HEK293 (cell line): ENCODE data around the gene STK11.

Experiments used
- CTCF ChIA-PET: fragments of 350-600 bp; formaldehyde crosslinking; extraction: SDS; loops from one replicate; lab custom pipeline; 2021; ENCODE audit warnings: antibody characterized with exemption; lab: Yijun Ruan, JAX
- POLR2A ChIA-PET: fragments of 300-600 bp; formaldehyde crosslinking; extraction: SDS; loops from one replicate; lab custom pipeline; 2020; ENCODE audit warnings: antibody characterized with exemption, inconsistent platforms; lab: Yijun Ruan, JAX
- H3K27ac ChIP-seq: fragments of 200-500 bp; sonication (Bioruptor generic); 2 replicates; pipeline ENCODE4 v1.5.1; 2014; ENCODE audit warnings: low read depth, low read length, control low read depth, inconsistent platforms; ENCODE audit errors: extremely low read depth
- H3K36me3 ChIP-seq, 2 experiments: fragments of 200-500 bp in 1 of 2; sonication (Bioruptor generic) in 1 of 2; 1 replicate in 1 of 2; 2 replicates in 1 of 2; pipeline ENCODE4 v1.5.1; 2014 to 2017; ENCODE audit warnings: inconsistent platforms in 2 of 2, low read length in 2 of 2; ENCODE audit not compliant: control insufficient read depth in 2 of 2, insufficient read depth in 1 of 2
- H3K4me1 ChIP-seq: fragments of 200-500 bp; sonication (Bioruptor generic); 2 replicates; pipeline ENCODE4 v1.5.1; 2014; ENCODE audit warnings: mild to moderate bottlenecking, low read length, inconsistent platforms; ENCODE audit not compliant: control insufficient read depth, insufficient read depth
- H3K4me3 ChIP-seq: 2 replicates; pipeline ENCODE4 v1.5.1; 2011; ENCODE audit warnings: low read depth, mild to moderate bottlenecking, control low read depth, low read length, moderate library complexity
- H3K9me3 ChIP-seq: fragments of 200-500 bp; sonication (Bioruptor generic); 2 replicates; pipeline ENCODE4 v1.5.1; 2014; ENCODE audit warnings: low read depth, low read length, inconsistent platforms; ENCODE audit not compliant: control insufficient read depth, insufficient read depth
- BCL11A ChIP-seq: fragments of 450-650 bp; formaldehyde crosslinking; IDR thresholded peaks from 2 replicates; pipeline ENCODE4 v1.5.1; 2016; ENCODE audit warnings: low read depth, missing biosample characterization, missing genetic modification characterization
- BCL11B ChIP-seq: fragments of 450-650 bp; formaldehyde crosslinking; IDR thresholded peaks from 2 replicates; pipeline ENCODE4 v1.5.1; 2016; ENCODE audit warnings: low read depth, missing biosample characterization, missing genetic modification characterization
- EGR2 ChIP-seq: fragments of 450-650 bp; formaldehyde crosslinking; IDR thresholded peaks from 2 replicates; pipeline ENCODE4 v1.5.1; 2016; ENCODE audit warnings: low read depth, missing biosample characterization, missing genetic modification characterization
- GLIS2 ChIP-seq: fragments of 450-650 bp; formaldehyde crosslinking; IDR thresholded peaks from 2 replicates; pipeline ENCODE4 v1.5.1; 2016; ENCODE audit warnings: missing biosample characterization, missing genetic modification characterization
- KLF17 ChIP-seq: fragments of 450-650 bp; formaldehyde crosslinking; IDR thresholded peaks from 2 replicates; pipeline ENCODE4 v1.5.1; 2016; ENCODE audit warnings: missing biosample characterization, missing genetic modification characterization
- KLF8 ChIP-seq: fragments of 450-650 bp; formaldehyde crosslinking; IDR thresholded peaks from 2 replicates; pipeline ENCODE4 v1.5.1; 2016; ENCODE audit warnings: missing biosample characterization, missing genetic modification characterization
- OSR2 ChIP-seq: fragments of 450-650 bp; formaldehyde crosslinking; IDR thresholded peaks from 2 replicates; pipeline ENCODE4 v1.5.1; 2016; ENCODE audit warnings: missing biosample characterization, missing genetic modification characterization
- REPIN1 ChIP-seq: fragments of 450-650 bp; formaldehyde crosslinking; IDR thresholded peaks from 2 replicates; pipeline ENCODE4 v1.5.1; 2017; ENCODE audit warnings: missing biosample characterization, missing genetic modification characterization, low read depth
- ZBTB7A ChIP-seq: fragments of 450-650 bp; formaldehyde crosslinking; IDR thresholded peaks from 2 replicates; pipeline ENCODE4 v1.5.1; 2016; ENCODE audit warnings: low read depth, missing biosample characterization, missing genetic modification characterization
- ZFP69B ChIP-seq: fragments of 450-650 bp; formaldehyde crosslinking; IDR thresholded peaks from 2 replicates; pipeline ENCODE4 v1.5.1; 2016; ENCODE audit warnings: missing biosample characterization, missing genetic modification characterization
- ZNF391 ChIP-seq: fragments of 450-650 bp; formaldehyde crosslinking; IDR thresholded peaks from 2 replicates; pipeline ENCODE4 v1.5.1; 2016; ENCODE audit warnings: low read depth, missing biosample characterization, missing genetic modification characterization, borderline replicate concordance
- ZNF423 ChIP-seq: fragments of 450-650 bp; formaldehyde crosslinking; IDR thresholded peaks from 2 replicates; pipeline ENCODE4 v1.5.1; 2016; ENCODE audit warnings: missing biosample characterization, missing genetic modification characterization
- ZNF521 ChIP-seq: fragments of 450-650 bp; formaldehyde crosslinking; IDR thresholded peaks from 2 replicates; pipeline ENCODE4 v1.5.1; 2017; ENCODE audit warnings: missing biosample characterization, mild to moderate bottlenecking, missing genetic modification characterization
- ZNF549 ChIP-seq: fragments of 450-650 bp; IDR thresholded peaks from 2 replicates; pipeline ENCODE4 v1.5.1; 2018; ENCODE audit warnings: missing biosample characterization, missing genetic modification characterization, mild to moderate bottlenecking, inconsistent platforms, moderate library complexity
- ZNF600 ChIP-seq: fragments of 450-650 bp; formaldehyde crosslinking; IDR thresholded peaks from 2 replicates; pipeline ENCODE4 v1.5.1; 2016; ENCODE audit warnings: missing biosample characterization, missing genetic modification characterization
- ZNF660 ChIP-seq: fragments of 450-650 bp; IDR thresholded peaks from 2 replicates; pipeline ENCODE4 v1.5.1; 2018; ENCODE audit warnings: missing biosample characterization, mild to moderate bottlenecking, missing genetic modification characterization
- TF ChIP-seq, protein P1 (sequence below): fragments of 450-650 bp; formaldehyde crosslinking; IDR thresholded peaks from 2 replicates; pipeline ENCODE4 v1.5.1; 2016; ENCODE audit warnings: missing biosample characterization, missing genetic modification characterization
- TF ChIP-seq, protein P2 (sequence below): fragments of 450-650 bp; formaldehyde crosslinking; IDR thresholded peaks from 2 replicates; pipeline ENCODE4 v1.5.1; 2016; ENCODE audit warnings: missing biosample characterization, missing genetic modification characterization
- TF ChIP-seq, protein P3 (sequence below): fragments of 450-650 bp; formaldehyde crosslinking; IDR thresholded peaks from 2 replicates; pipeline ENCODE4 v1.5.1; 2016; ENCODE audit warnings: missing biosample characterization, missing genetic modification characterization
- TF ChIP-seq, protein P4 (sequence below): fragments of 450-650 bp; formaldehyde crosslinking; IDR thresholded peaks from 2 replicates; pipeline ENCODE4 v1.5.1; 2017; ENCODE audit warnings: missing biosample characterization, missing genetic modification characterization

Gene STK11

GRCh38 chr19:1241417-1242095, 36.0 kb downstream of the STK11 start, which contains the start of gene ATP5F1D (continued):
- TF ChIP-seq, protein P1, sequence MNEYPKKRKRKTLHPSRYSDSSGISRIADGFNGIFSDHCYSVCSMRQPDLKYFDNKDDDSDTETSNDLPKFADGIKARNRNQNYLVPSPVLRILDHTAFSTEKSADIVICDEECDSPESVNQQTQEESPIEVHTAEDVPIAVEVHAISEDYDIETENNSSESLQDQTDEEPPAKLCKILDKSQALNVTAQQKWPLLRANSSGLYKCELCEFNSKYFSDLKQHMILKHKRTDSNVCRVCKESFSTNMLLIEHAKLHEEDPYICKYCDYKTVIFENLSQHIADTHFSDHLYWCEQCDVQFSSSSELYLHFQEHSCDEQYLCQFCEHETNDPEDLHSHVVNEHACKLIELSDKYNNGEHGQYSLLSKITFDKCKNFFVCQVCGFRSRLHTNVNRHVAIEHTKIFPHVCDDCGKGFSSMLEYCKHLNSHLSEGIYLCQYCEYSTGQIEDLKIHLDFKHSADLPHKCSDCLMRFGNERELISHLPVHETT, result no peak
- no peak for TF ChIP-seq REPIN1

GRCh38 chr19:1243768-1244692, 38.5 kb downstream of the STK11 start:
- H3K36me3 ChIP-seq, result peaks cover 0 to 11% of the 10 kb centered on the region in 2 experiments; a peak in 1 of 3 replicates
- no peaks in the 10 kb centered on the region for H3K9me3 ChIP-seq
- peak overlapping the region; percentile 53; the same call in 1 of the 2 replicates for H3K27ac ChIP-seq
- H3K4me3 ChIP-seq, result no peak overlapping the region
- POLR2A ChIA-PET, result interaction anchor here (0.5 to 7.7 kb wide), 12 partner anchors 9 to 165 kb away, joined by 3 to 231 read pairs (median 10); partner anchors contain the start of genes CIRBP, FAM174C and GPX4
- CTCF ChIA-PET, result interaction anchor here (0.6 to 5.5 kb wide), 47 partner anchors 9 to 486 kb away, joined by 3 to 299 read pairs (median 4); partner anchors contain the start of genes CIRBP, FAM174C, GPX4 and R3HDM4
- peaks cover 8% of the 10 kb centered on the region for H3K4me1 ChIP-seq
- TF ChIP-seq KLF8 (peak; percentile 66), ZNF423 (tag by site-specific recombination) (0 out of 2 replicates have a peak, but pooled peaks have one; percentile 35), BCL11B (tag by site-specific recombination) (0 out of 2 replicates have a peak, but pooled peaks have one; percentile 14), ZNF521 (no peak), ZNF600 (tag by site-specific recombination) (peak; percentile 27; the same call in 1 of the 2 replicates), ZNF549 (tag by site-specific recombination) (no peak), EGR2 (tag by site-specific recombination) (no peak), ZNF660 (tag by site-specific recombination) (0 out of 2 replicates have a peak, but pooled peaks have one; percentile 64), GLIS2 (tag by site-specific recombination) (peak; percentile 51; the same call in 1 of the 2 replicates), KLF17 (tag by site-specific recombination) (peak; percentile 65; the same call in 1 of the 2 replicates), OSR2 (tag by site-specific recombination) (0 out of 2 replicates have a peak, but pooled peaks have one; percentile 8), ZNF391 (0 out of 2 replicates have a peak, but pooled peaks have one; percentile 14), ZFP69B (tag by site-specific recombination) (peak; percentile 97), BCL11A (tag by site-specific recombination) (peak; percentile 18; the same call in 1 of the 2 replicates), ZBTB7A (peak; percentile 64; the same call in 1 of the 2 replicates)
- TF ChIP-seq, protein P2, sequence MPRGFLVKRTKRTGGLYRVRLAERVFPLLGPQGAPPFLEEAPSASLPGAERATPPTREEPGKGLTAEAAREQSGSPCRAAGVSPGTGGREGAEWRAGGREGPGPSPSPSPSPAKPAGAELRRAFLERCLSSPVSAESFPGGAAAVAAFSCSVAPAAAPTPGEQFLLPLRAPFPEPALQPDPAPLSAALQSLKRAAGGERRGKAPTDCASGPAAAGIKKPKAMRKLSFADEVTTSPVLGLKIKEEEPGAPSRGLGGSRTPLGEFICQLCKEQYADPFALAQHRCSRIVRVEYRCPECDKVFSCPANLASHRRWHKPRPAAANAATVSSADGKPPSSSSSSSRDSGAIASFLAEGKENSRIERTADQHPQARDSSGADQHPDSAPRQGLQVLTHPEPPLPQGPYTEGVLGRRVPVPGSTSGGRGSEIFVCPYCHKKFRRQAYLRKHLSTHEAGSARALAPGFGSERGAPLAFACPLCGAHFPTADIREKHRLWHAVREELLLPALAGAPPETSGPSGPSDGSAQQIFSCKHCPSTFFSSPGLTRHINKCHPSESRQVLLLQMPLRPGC, result 0 out of 2 replicates have a peak, but pooled peaks have one; percentile 22
- TF ChIP-seq, protein P3, sequence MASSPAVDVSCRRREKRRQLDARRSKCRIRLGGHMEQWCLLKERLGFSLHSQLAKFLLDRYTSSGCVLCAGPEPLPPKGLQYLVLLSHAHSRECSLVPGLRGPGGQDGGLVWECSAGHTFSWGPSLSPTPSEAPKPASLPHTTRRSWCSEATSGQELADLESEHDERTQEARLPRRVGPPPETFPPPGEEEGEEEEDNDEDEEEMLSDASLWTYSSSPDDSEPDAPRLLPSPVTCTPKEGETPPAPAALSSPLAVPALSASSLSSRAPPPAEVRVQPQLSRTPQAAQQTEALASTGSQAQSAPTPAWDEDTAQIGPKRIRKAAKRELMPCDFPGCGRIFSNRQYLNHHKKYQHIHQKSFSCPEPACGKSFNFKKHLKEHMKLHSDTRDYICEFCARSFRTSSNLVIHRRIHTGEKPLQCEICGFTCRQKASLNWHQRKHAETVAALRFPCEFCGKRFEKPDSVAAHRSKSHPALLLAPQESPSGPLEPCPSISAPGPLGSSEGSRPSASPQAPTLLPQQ (tag by site-specific recombination), result peak; percentile 97
- TF ChIP-seq, protein P4, sequence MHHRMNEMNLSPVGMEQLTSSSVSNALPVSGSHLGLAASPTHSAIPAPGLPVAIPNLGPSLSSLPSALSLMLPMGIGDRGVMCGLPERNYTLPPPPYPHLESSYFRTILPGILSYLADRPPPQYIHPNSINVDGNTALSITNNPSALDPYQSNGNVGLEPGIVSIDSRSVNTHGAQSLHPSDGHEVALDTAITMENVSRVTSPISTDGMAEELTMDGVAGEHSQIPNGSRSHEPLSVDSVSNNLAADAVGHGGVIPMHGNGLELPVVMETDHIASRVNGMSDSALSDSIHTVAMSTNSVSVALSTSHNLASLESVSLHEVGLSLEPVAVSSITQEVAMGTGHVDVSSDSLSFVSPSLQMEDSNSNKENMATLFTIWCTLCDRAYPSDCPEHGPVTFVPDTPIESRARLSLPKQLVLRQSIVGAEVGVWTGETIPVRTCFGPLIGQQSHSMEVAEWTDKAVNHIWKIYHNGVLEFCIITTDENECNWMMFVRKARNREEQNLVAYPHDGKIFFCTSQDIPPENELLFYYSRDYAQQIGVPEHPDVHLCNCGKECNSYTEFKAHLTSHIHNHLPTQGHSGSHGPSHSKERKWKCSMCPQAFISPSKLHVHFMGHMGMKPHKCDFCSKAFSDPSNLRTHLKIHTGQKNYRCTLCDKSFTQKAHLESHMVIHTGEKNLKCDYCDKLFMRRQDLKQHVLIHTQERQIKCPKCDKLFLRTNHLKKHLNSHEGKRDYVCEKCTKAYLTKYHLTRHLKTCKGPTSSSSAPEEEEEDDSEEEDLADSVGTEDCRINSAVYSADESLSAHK (tag by site-specific recombination), result 0 out of 2 replicates have a peak, but pooled peaks have one; percentile 17
